Measurements from ENCODE around the gene MMD2.

Gene MMD2

GRCh38 chr7:4873071-4873944 is 85.7 kb downstream of the MMD2 start:
- H3K4me2 ChIP-seq (ENCODE audit: insufficient read depth, low read length, poor library complexity, severe bottlenecking): no peak overlapping the region
- WGBS, 2 donors (ENCODE audit: extremely low coverage in 2 of 2, insufficient read length in 2 of 2, insufficient replicate concordance in 1 of 2): no CpG with 5 or more reads among the region's 31 CpGs
- H3K4me1 ChIP-seq (ENCODE audit: control insufficient read depth in 2 of 2, insufficient read depth in 1 of 2, low read depth in 1 of 2, low read length in 2 of 2): no peaks in the 10 kb centered on the region
- peaks cover 1 to 2% of the 10 kb centered on the region in 2 donors for H3K9me3 ChIP-seq (replicated peaks in 1 of 2; ENCODE audit: control insufficient read depth in 2 of 2, insufficient read depth in 1 of 2, low read depth in 1 of 2, low read length in 2 of 2)
- DNase-seq (ENCODE audit: low spot score): no peak
- peak overlapping the region; percentile 30 for H3K9ac ChIP-seq (ENCODE audit: low read depth, low read length, poor library complexity)
- H3K14ac ChIP-seq (ENCODE audit: low read length): peak overlapping the region; percentile 56
- no peak overlapping the region for H3K27ac ChIP-seq (replicated peaks; ENCODE audit: low read length)
- no peak overlapping the region for H2BK120ac ChIP-seq (ENCODE audit: low read depth, low read length)
- H2AFZ ChIP-seq (ENCODE audit: low read length): no peak overlapping the region
- H4K8ac ChIP-seq (ENCODE audit: low read depth, low read length): peak overlapping the region; percentile 43
- H3K36me3 ChIP-seq (replicated peaks in 1 of 2; ENCODE audit: control insufficient read depth in 2 of 2, insufficient read depth in 2 of 2, low read length in 2 of 2): peaks cover 4 to 36% of the 10 kb centered on the region in 2 donors
- H4K91ac ChIP-seq (ENCODE audit: low read depth, low read length, poor library complexity): no peak overlapping the region
- H3K27me3 ChIP-seq (ENCODE audit: control insufficient read depth in 3 of 3, insufficient read depth in 3 of 3, low read depth in 1 of 3, low read length in 3 of 3): no peaks in the 10 kb centered on the region
- no peak overlapping the region for H3K4me3 ChIP-seq (ENCODE audit: low read length in 2 of 2)
- H3K18ac ChIP-seq (ENCODE audit: low read length): peak overlapping the region; percentile 11
- H3K79me1 ChIP-seq (ENCODE audit: low read depth, low read length): no peaks in the 10 kb centered on the region
- H2BK5ac ChIP-seq (ENCODE audit: low read length): peak overlapping the region; percentile 5
- no peak overlapping the region for H3K23ac ChIP-seq (ENCODE audit: low read depth, low read length, poor library complexity)
- H2BK15ac ChIP-seq (ENCODE audit: low read length): no peak overlapping the region
- peak overlapping the region; percentile 28 for H2AK5ac ChIP-seq (ENCODE audit: low read depth, low read length)
- H3K4ac ChIP-seq (ENCODE audit: low read length): no peak overlapping the region
- no peak overlapping the region for H2BK12ac ChIP-seq (ENCODE audit: low read length)

GRCh38 chr7:4871930-4872675 is 86.9 kb downstream of the MMD2 start:
- Histone ChIP-seq H2BK5ac (ENCODE audit: low read length) (no peak overlapping the region), H3K4ac (ENCODE audit: low read length) (no peak overlapping the region), H2BK15ac (ENCODE audit: low read length) (no peak overlapping the region), H2BK120ac (ENCODE audit: low read depth, low read length) (no peak overlapping the region), H3K36me3 (replicated peaks in 1 of 2; ENCODE audit: control insufficient read depth in 2 of 2, insufficient read depth in 2 of 2, low read length in 2 of 2) (peaks cover 2 to 26% of the 10 kb centered on the region in 2 donors), H3K4me1 (ENCODE audit: control insufficient read depth in 2 of 2, insufficient read depth in 1 of 2, low read depth in 1 of 2, low read length in 2 of 2) (no peaks in the 10 kb centered on the region), H3K79me1 (ENCODE audit: low read depth, low read length) (no peaks in the 10 kb centered on the region), H2AFZ (ENCODE audit: low read length) (no peak overlapping the region), H4K91ac (ENCODE audit: low read depth, low read length, poor library complexity) (no peak overlapping the region), H3K9me3 (replicated peaks in 1 of 2; ENCODE audit: control insufficient read depth in 2 of 2, insufficient read depth in 1 of 2, low read depth in 1 of 2, low read length in 2 of 2) (peaks cover 3 to 6% of the 10 kb centered on the region in 2 donors), H2AK5ac (ENCODE audit: low read depth, low read length) (peak overlapping the region; percentile 56), H3K4me3 (ENCODE audit: low read length in 2 of 2) (no peak overlapping the region), H3K9ac (ENCODE audit: low read depth, low read length, poor library complexity) (no peak overlapping the region), H3K4me2 (ENCODE audit: insufficient read depth, low read length, poor library complexity, severe bottlenecking) (no peak overlapping the region), H3K23ac (ENCODE audit: low read depth, low read length, poor library complexity) (no peak overlapping the region), H4K8ac (ENCODE audit: low read depth, low read length) (no peak overlapping the region), H2BK12ac (ENCODE audit: low read length) (no peak overlapping the region), H3K27ac (replicated peaks; ENCODE audit: low read length) (no peak overlapping the region), H3K14ac (ENCODE audit: low read length) (no peak overlapping the region), H3K18ac (ENCODE audit: low read length) (peak overlapping the region; percentile 38), H3K27me3 (ENCODE audit: control insufficient read depth in 3 of 3, insufficient read depth in 3 of 3, low read depth in 1 of 3, low read length in 3 of 3) (no peaks in the 10 kb centered on the region)
- WGBS, 2 donors (ENCODE audit: extremely low coverage in 2 of 2, insufficient read length in 2 of 2, insufficient replicate concordance in 1 of 2): no CpG with 5 or more reads among the region's 19 CpGs
- no peak for DNase-seq (ENCODE audit: low spot score)

- Histone ChIP-seq H4K91ac (ENCODE audit: low read depth, low read length, poor library complexity) (no peak overlapping the region), H2AFZ (ENCODE audit: low read length) (no peak overlapping the region), H3K14ac (ENCODE audit: low read length) (no peak overlapping the region), H3K4ac (ENCODE audit: low read length) (no peak overlapping the region), H3K23ac (ENCODE audit: low read depth, low read length, poor library complexity) (peak overlapping the region; percentile 1), H2BK12ac (ENCODE audit: low read length) (no peak overlapping the region), H2AK5ac (ENCODE audit: low read depth, low read length) (no peak overlapping the region), H3K27ac (replicated peaks; ENCODE audit: low read length) (no peak overlapping the region), H4K8ac (ENCODE audit: low read depth, low read length) (no peak overlapping the region), H3K18ac (ENCODE audit: low read length) (peak overlapping the region; percentile 49), H2BK5ac (ENCODE audit: low read length) (no peak overlapping the region), H3K27me3 (ENCODE audit: control insufficient read depth in 3 of 3, insufficient read depth in 3 of 3, low read depth in 1 of 3, low read length in 3 of 3) (no peaks in the 10 kb centered on the region), H3K36me3 (replicated peaks in 1 of 2; ENCODE audit: control insufficient read depth in 2 of 2, insufficient read depth in 2 of 2, low read length in 2 of 2) (peaks cover 2 to 19% of the 10 kb centered on the region in 2 donors), H3K79me1 (ENCODE audit: low read depth, low read length) (no peaks in the 10 kb centered on the region), H3K9me3 (replicated peaks in 1 of 2; ENCODE audit: control insufficient read depth in 2 of 2, insufficient read depth in 1 of 2, low read depth in 1 of 2, low read length in 2 of 2) (peaks cover 3 to 8% of the 10 kb centered on the region in 2 donors), H3K4me2 (ENCODE audit: insufficient read depth, low read length, poor library complexity, severe bottlenecking) (no peak overlapping the region), H2BK15ac (ENCODE audit: low read length) (no peak overlapping the region), H3K4me3 (ENCODE audit: low read length in 2 of 2) (no peak overlapping the region), H2BK120ac (ENCODE audit: low read depth, low read length) (no peak overlapping the region), H3K9ac (ENCODE audit: low read depth, low read length, poor library complexity) (peak overlapping the region; percentile 1), H3K4me1 (ENCODE audit: control insufficient read depth in 2 of 2, insufficient read depth in 1 of 2, low read depth in 1 of 2, low read length in 2 of 2) (no peaks in the 10 kb centered on the region)
- no peak for DNase-seq (ENCODE audit: low spot score)
- no CpG with 5 or more reads among the region's 23 CpGs for WGBS, 2 donors (ENCODE audit: extremely low coverage in 2 of 2, insufficient read length in 2 of 2, insufficient replicate concordance in 1 of 2)
Observed at GRCh38 chr7:4871056-4871680, 87.8 kb downstream of the MMD2 start.

DNA sequence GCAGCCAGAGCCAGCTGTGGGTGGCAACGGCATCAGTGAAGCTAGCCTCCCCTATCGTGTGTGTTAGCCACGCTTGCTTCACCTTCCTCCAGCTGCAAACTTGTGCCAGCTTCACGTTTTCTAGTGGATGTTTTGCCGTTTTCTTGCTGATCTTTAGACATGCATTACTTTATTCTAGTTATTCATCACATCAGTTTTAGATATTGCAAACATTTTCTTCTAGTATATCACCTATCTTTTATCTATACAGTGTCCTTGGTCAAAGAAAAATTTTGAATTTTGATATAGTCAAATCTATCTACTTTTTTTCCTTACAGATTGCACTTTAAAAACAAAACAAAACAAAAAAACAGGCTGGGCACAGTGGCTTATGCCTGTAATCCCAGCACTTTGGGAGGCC is 90.5 kb downstream of the MMD2 start:
- no peak overlapping the region for H3K4me2 ChIP-seq (ENCODE audit: insufficient read depth, low read length, poor library complexity, severe bottlenecking)
- no peaks in the 10 kb centered on the region for H3K27me3 ChIP-seq (ENCODE audit: control insufficient read depth in 3 of 3, insufficient read depth in 3 of 3, low read depth in 1 of 3, low read length in 3 of 3)
- no peak overlapping the region for H2AFZ ChIP-seq (ENCODE audit: low read length)
- no peak overlapping the region for H4K8ac ChIP-seq (ENCODE audit: low read depth, low read length)
- H3K14ac ChIP-seq (ENCODE audit: low read length): no peak overlapping the region
- no peak overlapping the region for H2BK15ac ChIP-seq (ENCODE audit: low read length)
- no peak overlapping the region for H2AK5ac ChIP-seq (ENCODE audit: low read depth, low read length)
- no peak overlapping the region for H4K91ac ChIP-seq (ENCODE audit: low read depth, low read length, poor library complexity)
- no peaks in the 10 kb centered on the region for H3K79me1 ChIP-seq (ENCODE audit: low read depth, low read length)
- no peak overlapping the region for H3K27ac ChIP-seq (replicated peaks; ENCODE audit: low read length)
- H3K9ac ChIP-seq (ENCODE audit: low read depth, low read length, poor library complexity): no peak overlapping the region
- H2BK12ac ChIP-seq (ENCODE audit: low read length): no peak overlapping the region
- no peak overlapping the region for H2BK120ac ChIP-seq (ENCODE audit: low read depth, low read length)
- DNase-seq (ENCODE audit: low spot score): no peak
- no peak overlapping the region for H3K18ac ChIP-seq (ENCODE audit: low read length)
- H2BK5ac ChIP-seq (ENCODE audit: low read length): no peak overlapping the region
- peaks cover 2 to 3% of the 10 kb centered on the region in 2 donors for H3K36me3 ChIP-seq (replicated peaks in 1 of 2; ENCODE audit: control insufficient read depth in 2 of 2, insufficient read depth in 2 of 2, low read length in 2 of 2)
- WGBS, 2 donors (ENCODE audit: extremely low coverage in 2 of 2, insufficient read length in 2 of 2, insufficient replicate concordance in 1 of 2): no CpG with 5 or more reads among the region's 5 CpGs
- H3K23ac ChIP-seq (ENCODE audit: low read depth, low read length, poor library complexity): no peak overlapping the region
- no peaks in the 10 kb centered on the region for H3K4me1 ChIP-seq (ENCODE audit: control insufficient read depth in 2 of 2, insufficient read depth in 1 of 2, low read depth in 1 of 2, low read length in 2 of 2)
- no peak overlapping the region for H3K4me3 ChIP-seq (ENCODE audit: low read length in 2 of 2)
- H3K9me3 ChIP-seq (replicated peaks in 1 of 2; ENCODE audit: control insufficient read depth in 2 of 2, insufficient read depth in 1 of 2, low read depth in 1 of 2, low read length in 2 of 2): peaks cover 3 to 9% of the 10 kb centered on the region in 2 donors
- no peak overlapping the region for H3K4ac ChIP-seq (ENCODE audit: low read length)
